ENCODE data around the gene GJB2.

- TF ChIP-seq JUN (IDR thresholded peaks at IDR 0.05; ENCODE audit: low read depth, low read length) (no peak), SIN3A (conservative IDR thresholded peaks at IDR 0.05 in 1 of 2, IDR thresholded peaks at IDR 0.05 in 1 of 2; ENCODE audit: low read depth in 1 of 2, low read length in 2 of 2) (no peak), POLR2AphosphoS5 (IDR thresholded peaks at IDR 0.05; ENCODE audit: low read depth, low read length) (no peak), GABPA (IDR thresholded peaks at IDR 0.05; ENCODE audit: borderline replicate concordance, insufficient read depth, low read length) (no peak), POLR2A (IDR thresholded peaks at IDR 0.05; ENCODE audit: control extremely low read depth in 1 of 2, low read depth in 2 of 2, low read length in 2 of 2) (no peak), SP1 (IDR thresholded peaks at IDR 0.05; ENCODE audit: low read depth, low read length) (no peak)
These were observed 38.4 kb upstream of the GJB2 start for GRCh38 chr13:20230913-20231838.
